Naive B cell (primary cell): ENCODE measurements around the gene CBX1. TPM values are rescaled to one million over a fixed set of nuclear protein-coding genes. Genes with fewer than 3 reads are reported as not detected.

Experiments used
- ATAC-seq, 2 donors: fragments of 150-1000 bp; cut with Tn5 transposase; 2 replicates each; pipeline ENCODE4 v1.10.0; 2021; ENCODE audit warnings: low read depth in 2 of 2, mild to moderate bottlenecking in 2 of 2, moderate library complexity in 2 of 2
- DNase-seq: peaks from one replicate; pipeline ENCODE4 v3.0.0; 2022
- H3K27ac Mint-ChIP-seq, 6 donors: one replicate each; pipeline ENCODE4 v1.8.0; 2020 to 2022; ENCODE audit warnings: mild to moderate bottlenecking in 6 of 6, mixed read lengths in 6 of 6, moderate library complexity in 5 of 6, inconsistent platforms in 2 of 6
- H3K27me3 Mint-ChIP-seq, 3 donors: one replicate each; pipeline ENCODE4 v1.8.0; 2021 to 2022; ENCODE audit warnings: mixed read lengths in 3 of 3, mild to moderate bottlenecking in 1 of 3
- H3K36me3 Mint-ChIP-seq, 2 donors: one replicate each; pipeline ENCODE4 v1.8.0; 2020 to 2022; ENCODE audit warnings: mixed read lengths in 2 of 2, inconsistent platforms in 1 of 2, mild to moderate bottlenecking in 1 of 2
- H3K4me1 Mint-ChIP-seq, 3 donors: one replicate each; pipeline ENCODE4 v1.8.0; 2020 to 2022; ENCODE audit warnings: mixed read lengths in 3 of 3, inconsistent platforms in 1 of 3, mild to moderate bottlenecking in 1 of 3, moderate library complexity in 1 of 3
- H3K4me3 Mint-ChIP-seq, 8 donors: one replicate each; pipeline ENCODE4 v1.8.0; 2020 to 2022; ENCODE audit warnings: mild to moderate bottlenecking in 8 of 8, mixed read lengths in 8 of 8, moderate library complexity in 8 of 8, inconsistent platforms in 2 of 8
- H3K9me3 Mint-ChIP-seq, 7 donors: one replicate each; pipeline ENCODE4 v1.8.0; 2020 to 2022; ENCODE audit warnings: mixed read lengths in 7 of 7, mild to moderate bottlenecking in 5 of 7, inconsistent platforms in 2 of 7, moderate library complexity in 1 of 7
- polyA plus RNA-seq, 6 donors: library from polyadenylated mRNA; unstranded; fragments of 300-500 nt; fragmentation: Illumina TruSeq; gene quantifications; one replicate each; pipeline ENCODE4 v1.2.3, GENCODE V29; 2021; ENCODE audit warnings: low read depth in 6 of 6

The CBX1 gene
- 10 to 100 TPM; 12.9 to 30.8 (median 24.5) TPM for polyA plus RNA-seq

- no peaks in the 10 kb centered on the region for H3K36me3 Mint-ChIP-seq
These were observed at the start of gene CBX1 for GRCh38 chr17:48101012-48101720. TSS of gene CBX1 (minus strand) at chr17:48101478. CDS start at chr17:48077004, 24,474 bp downstream.

GRCh38 chr17:48150597-48151001, 49.3 kb upstream of the CBX1 start:
- Mint-ChIP-seq H3K36me3 (peaks cover 7 to 18% of the 10 kb centered on the region in 2 donors), H3K4me3 (no peak overlapping the region), H3K4me1 (no peaks in the 10 kb centered on the region), H3K27ac (no peak overlapping the region), H3K27me3 (no peaks in the 10 kb centered on the region), H3K9me3 (no peaks in the 10 kb centered on the region)
- no peak for ATAC-seq
- DNase-seq: no peak

More at GRCh38 chr17:48101012-48101720, at the start of gene CBX1:
- H3K4me3 Mint-ChIP-seq: peak within 1 kb of the TSS; percentile 83 to 94 (median 90)
- DNase-seq: peak; percentile 93
- peaks cover 0 to 7% (median 2%) of the 10 kb centered on the region in 7 donors for H3K9me3 Mint-ChIP-seq
- H3K27ac Mint-ChIP-seq: peak within 1 kb of the TSS; percentile 90 to 97 (median 92)
- peaks cover 34 to 58% (median 46%) of the 10 kb centered on the region in 3 donors for H3K4me1 Mint-ChIP-seq
- no peaks in the 10 kb centered on the region for H3K27me3 Mint-ChIP-seq
- peak; percentile 93 to 94 for ATAC-seq

DNA sequence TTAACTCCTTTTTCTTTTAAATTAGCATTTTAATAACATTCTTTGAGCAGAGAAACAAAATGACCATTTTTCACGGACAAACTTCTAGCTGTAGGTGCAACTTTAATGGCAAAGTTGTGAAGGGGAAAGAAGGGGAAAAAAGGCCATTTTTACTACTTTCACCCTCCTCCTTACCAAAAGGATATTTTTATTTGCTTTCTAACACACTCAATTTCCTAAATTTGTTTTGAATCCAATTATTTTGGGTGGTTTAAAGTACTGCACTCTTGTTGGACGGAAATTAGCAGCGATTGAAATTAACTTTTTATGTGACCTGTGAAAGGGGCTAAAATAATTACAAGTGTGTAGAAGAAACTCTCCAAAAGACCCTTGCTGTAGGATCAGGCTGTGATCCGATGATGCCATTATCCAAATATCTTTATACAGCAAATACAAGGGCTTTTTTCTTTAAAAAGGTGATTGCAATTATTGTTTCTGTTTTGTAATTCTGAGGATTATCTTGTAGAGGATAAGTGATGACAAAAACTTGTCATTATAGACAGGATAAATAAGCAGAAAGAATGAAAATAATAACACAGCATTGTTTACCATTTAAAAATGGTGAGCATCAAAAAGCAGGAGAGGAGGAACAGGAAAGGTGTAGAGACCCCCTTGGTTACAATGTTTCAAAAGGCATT, 48.6 kb upstream of the CBX1 start:
- Mint-ChIP-seq H3K27ac (no peak overlapping the region), H3K36me3 (peaks cover 7 to 18% of the 10 kb centered on the region in 2 donors), H3K9me3 (no peaks in the 10 kb centered on the region), H3K4me3 (no peak overlapping the region), H3K4me1 (no peaks in the 10 kb centered on the region), H3K27me3 (no peaks in the 10 kb centered on the region)
- DNase-seq (no peak), ATAC-seq (no peak)

DNA sequence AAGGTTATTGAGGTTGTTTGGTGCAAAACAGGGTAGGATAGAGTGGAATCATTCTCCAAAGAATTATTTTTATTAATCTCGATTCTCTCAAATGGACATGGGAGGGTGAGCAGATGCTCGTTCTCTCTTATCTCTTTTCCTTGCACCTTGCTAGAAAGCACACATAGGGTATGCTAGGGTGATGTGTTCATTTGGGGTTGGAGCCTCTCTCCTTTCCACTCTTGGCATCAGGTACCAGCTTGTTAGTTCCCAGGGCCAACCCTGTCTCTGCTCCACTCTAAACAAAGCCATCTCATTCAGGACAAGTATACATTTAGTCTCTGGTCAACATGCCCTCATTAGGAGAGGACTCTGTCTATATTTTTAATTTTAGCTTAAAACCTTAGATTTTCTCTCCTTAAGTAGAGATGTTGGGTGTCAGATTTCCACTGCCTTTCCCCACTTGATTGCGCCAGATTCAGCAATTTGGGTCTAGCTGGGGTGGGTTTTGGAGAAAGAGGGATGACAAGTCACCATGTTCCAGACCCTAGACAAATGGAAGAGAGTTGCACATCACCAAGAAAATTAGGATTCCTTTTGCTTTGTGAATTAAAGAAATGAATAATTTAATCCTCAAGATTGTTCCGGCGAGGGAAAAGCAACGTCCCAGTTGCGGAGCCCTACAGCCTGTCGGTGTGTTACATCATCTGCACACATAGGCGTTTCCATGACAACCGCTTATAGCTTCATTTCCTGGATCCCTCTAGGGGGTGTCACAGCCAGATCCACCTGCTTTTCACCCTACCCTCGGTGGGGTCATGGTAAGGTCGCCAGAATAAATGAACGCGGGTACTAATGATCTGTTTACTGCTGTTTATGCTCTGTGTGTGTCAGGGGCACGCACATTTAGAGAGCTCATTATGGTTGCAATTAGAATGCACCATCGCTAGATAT, 47.8 kb upstream of the CBX1 start:
- H3K4me3 Mint-ChIP-seq: no peak overlapping the region
- H3K9me3 Mint-ChIP-seq: no peaks in the 10 kb centered on the region
- no peaks in the 10 kb centered on the region for H3K27me3 Mint-ChIP-seq
- ATAC-seq: no peak
- H3K4me1 Mint-ChIP-seq: no peaks in the 10 kb centered on the region
- DNase-seq: no peak
- H3K27ac Mint-ChIP-seq: no peak overlapping the region
- peaks cover 7 to 18% of the 10 kb centered on the region in 2 donors for H3K36me3 Mint-ChIP-seq

- Mint-ChIP-seq H3K27ac (peak overlapping the region in 1 of 6 donors; percentile 75), H3K9me3 (no peaks in the 10 kb centered on the region), H3K27me3 (no peaks in the 10 kb centered on the region), H3K36me3 (peaks cover 7 to 18% of the 10 kb centered on the region in 2 donors), H3K4me1 (no peaks in the 10 kb centered on the region), H3K4me3 (no peak overlapping the region)
- ATAC-seq (no peak), DNase-seq (no peak)
These were observed 46.9 kb upstream of the CBX1 start for GRCh38 chr17:48148029-48148770.

GRCh38 chr17:48144976-48145798, 43.9 kb upstream of the CBX1 start:
- Mint-ChIP-seq H3K27me3 (no peaks in the 10 kb centered on the region), H3K4me3 (no peak overlapping the region), H3K27ac (peak overlapping the region in 3 of 6 donors; percentile 26 to 42 (median 29)), H3K9me3 (no peaks in the 10 kb centered on the region), H3K36me3 (peaks cover 7 to 18% of the 10 kb centered on the region in 2 donors), H3K4me1 (peaks cover 3 to 14% (median 8%) of the 10 kb centered on the region in 3 donors)
- ATAC-seq (no peak), DNase-seq (no peak)

DNA sequence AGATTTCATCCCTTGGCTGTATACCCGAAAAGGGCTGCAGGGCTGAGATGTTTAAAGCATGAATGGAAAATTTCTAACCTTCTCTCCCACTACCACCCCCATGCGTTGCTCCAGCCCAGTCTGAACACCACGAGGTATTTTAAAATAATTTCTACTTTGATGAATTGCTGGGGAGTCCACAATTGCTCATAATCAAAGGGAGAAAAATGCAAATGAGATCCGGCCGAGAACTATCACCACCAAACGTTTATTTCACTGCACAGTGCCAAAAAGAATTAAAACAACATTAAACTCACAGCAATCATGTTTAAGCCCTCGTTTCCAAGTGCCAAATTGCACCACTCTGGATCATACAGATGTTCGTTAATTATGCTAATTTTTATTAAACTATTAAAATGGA, 43.0 kb upstream of the CBX1 start:
- no peak for ATAC-seq
- peaks cover 7 to 23% of the 10 kb centered on the region in 2 donors for H3K36me3 Mint-ChIP-seq
- no peak for DNase-seq

GRCh38 chr17:48143629-48144028, 42.4 kb upstream of the CBX1 start:
- Mint-ChIP-seq H3K4me3 (no peak overlapping the region), H3K27ac (no peak overlapping the region), H3K27me3 (no peaks in the 10 kb centered on the region), H3K4me1 (peaks cover 10 to 21% (median 12%) of the 10 kb centered on the region in 3 donors), H3K36me3 (peaks cover 7 to 17% of the 10 kb centered on the region in 2 donors), H3K9me3 (no peaks in the 10 kb centered on the region)
- ATAC-seq (no peak), DNase-seq (no peak)

More for the DNA sequence above, 43.0 kb upstream of the CBX1 start:
- no peaks in the 10 kb centered on the region for H3K9me3 Mint-ChIP-seq
- peaks cover 10 to 21% (median 12%) of the 10 kb centered on the region in 3 donors for H3K4me1 Mint-ChIP-seq
- peak overlapping the region in 1 of 6 donors; percentile 15 for H3K27ac Mint-ChIP-seq
- no peaks in the 10 kb centered on the region for H3K27me3 Mint-ChIP-seq
- H3K4me3 Mint-ChIP-seq: no peak overlapping the region

GRCh38 chr17:48139944-48140343, 38.7 kb upstream of the CBX1 start:
- no peaks in the 10 kb centered on the region for H3K9me3 Mint-ChIP-seq
- ATAC-seq (no peak), DNase-seq (no peak)
- no peak overlapping the region for H3K4me3 Mint-ChIP-seq
- peaks cover 0 to 5% of the 10 kb centered on the region in 2 donors for H3K36me3 Mint-ChIP-seq
- H3K27ac Mint-ChIP-seq: peak overlapping the region; percentile 3 to 80 (median 52)
- no peaks in the 10 kb centered on the region for H3K27me3 Mint-ChIP-seq
- peaks cover 10 to 21% (median 12%) of the 10 kb centered on the region in 3 donors for H3K4me1 Mint-ChIP-seq

DNA sequence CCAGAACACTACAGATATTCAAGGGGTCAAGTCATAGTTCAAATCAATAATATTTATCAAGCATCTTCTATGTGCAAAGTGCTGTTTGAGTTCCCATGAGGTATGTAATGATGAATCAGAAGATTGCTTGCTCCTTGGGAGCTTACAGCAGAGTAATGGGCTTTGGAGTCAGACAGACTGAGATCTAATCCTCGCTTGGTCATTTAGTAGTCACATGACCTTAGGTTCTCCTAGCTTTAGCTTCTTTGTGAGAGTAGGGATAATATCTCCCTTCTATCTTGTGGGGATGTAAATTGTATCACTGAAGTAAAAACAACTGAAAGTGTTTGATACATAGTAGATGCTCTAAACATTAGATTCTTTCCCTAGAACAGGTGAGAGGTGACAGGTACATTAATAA, 36.4 kb upstream of the CBX1 start:
- H3K4me3 Mint-ChIP-seq: no peak overlapping the region
- DNase-seq (no peak), ATAC-seq (no peak)
- H3K27me3 Mint-ChIP-seq: no peaks in the 10 kb centered on the region
- H3K9me3 Mint-ChIP-seq: no peaks in the 10 kb centered on the region
- H3K36me3 Mint-ChIP-seq: peaks cover 0 to 5% of the 10 kb centered on the region in 2 donors
- H3K27ac Mint-ChIP-seq: no peak overlapping the region
- peaks cover 10 to 18% (median 12%) of the 10 kb centered on the region in 3 donors for H3K4me1 Mint-ChIP-seq

- DNase-seq (no peak), ATAC-seq (no peak)
- peaks cover 0 to 5% of the 10 kb centered on the region in 2 donors for H3K36me3 Mint-ChIP-seq
- peaks cover 7 to 12% (median 8%) of the 10 kb centered on the region in 3 donors for H3K4me1 Mint-ChIP-seq
- H3K27me3 Mint-ChIP-seq: no peaks in the 10 kb centered on the region
- no peaks in the 10 kb centered on the region for H3K9me3 Mint-ChIP-seq
- no peak overlapping the region for H3K4me3 Mint-ChIP-seq
- peak overlapping the region in 1 of 6 donors; percentile 80 for H3K27ac Mint-ChIP-seq
These were observed 33.7 kb upstream of the CBX1 start for GRCh38 chr17:48134912-48135480.

DNA sequence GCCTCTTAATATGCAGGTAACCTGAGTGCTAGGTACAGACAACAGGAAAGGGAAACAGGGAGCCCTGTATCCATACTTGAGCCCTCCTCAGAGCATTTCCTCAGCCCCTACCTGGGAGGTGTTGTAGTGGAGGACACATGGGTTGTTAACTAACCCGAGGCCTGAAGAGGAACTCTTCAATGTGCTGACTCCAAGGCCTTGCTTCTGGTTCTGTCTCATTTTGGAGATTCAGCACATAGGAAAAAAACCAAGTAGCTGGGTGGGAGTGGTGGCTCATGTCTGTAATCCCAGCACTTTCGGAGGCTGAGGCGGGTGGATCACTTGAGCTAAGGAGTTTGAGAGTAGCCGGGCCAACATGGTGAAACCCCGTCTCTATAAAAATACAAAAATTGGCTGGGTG, 31.1 kb upstream of the CBX1 start:
- H3K4me3 Mint-ChIP-seq: no peak overlapping the region
- DNase-seq (no peak), ATAC-seq (no peak)
- H3K36me3 Mint-ChIP-seq: no peaks in the 10 kb centered on the region
- no peak overlapping the region for H3K27ac Mint-ChIP-seq
- peaks cover 3 to 7% (median 4%) of the 10 kb centered on the region in 3 donors for H3K4me1 Mint-ChIP-seq
- H3K9me3 Mint-ChIP-seq: no peaks in the 10 kb centered on the region
- no peaks in the 10 kb centered on the region for H3K27me3 Mint-ChIP-seq
